Liver (tissue), 9 donors: ENCODE measurements around the gene EXOC3L1. TPM values are rescaled to one million over a fixed set of nuclear protein-coding genes. Genes with fewer than 3 reads are reported as not detected.

Source experiments
- DNase-seq: peaks from one replicate; pipeline ENCODE4 v3.0.0-alpha.2; 2017; ENCODE audit warnings: low spot score
- H3K27ac ChIP-seq, 2 donors: one replicate each; pipeline ENCODE4 v1.7.0; 2013; ENCODE audit warnings: inconsistent platforms in 2 of 2, low read length in 2 of 2, control low read depth in 1 of 2, low read depth in 1 of 2, mild to moderate bottlenecking in 1 of 2
- H3K27me3 ChIP-seq, 4 donors: one replicate each; pipeline versions ENCODE4 v1.6.1 to v1.7.0; 2013; ENCODE audit warnings: low read length in 3 of 4, inconsistent platforms in 1 of 4, mild to moderate bottlenecking in 1 of 4, moderate library complexity in 1 of 4; ENCODE audit not compliant: control insufficient read depth in 4 of 4, insufficient read depth in 4 of 4
- H3K36me3 ChIP-seq, 4 donors: one replicate each; pipeline versions ENCODE4 v1.6.1 to v1.7.0; 2013; ENCODE audit warnings: low read length in 3 of 4, mild to moderate bottlenecking in 3 of 4, low read depth in 1 of 4, moderate library complexity in 1 of 4; ENCODE audit not compliant: control insufficient read depth in 4 of 4, insufficient read depth in 3 of 4
- H3K4me1 ChIP-seq, 4 donors: one replicate each; pipeline versions ENCODE4 v1.6.1 to v1.7.0; 2013; ENCODE audit warnings: low read length in 3 of 4, mild to moderate bottlenecking in 3 of 4, moderate library complexity in 1 of 4; ENCODE audit not compliant: control insufficient read depth in 4 of 4, insufficient read depth in 4 of 4
- H3K4me3 ChIP-seq, 3 donors: one replicate each; pipeline versions ENCODE4 v1.6.1 to v1.7.0; 2013; ENCODE audit warnings: low read length in 3 of 3, control low read depth in 1 of 3, low read depth in 1 of 3, mild to moderate bottlenecking in 1 of 3
- H3K9ac ChIP-seq, 2 donors: one replicate each; pipeline ENCODE4 v1.7.0; 2013; ENCODE audit warnings: low read length in 2 of 2, mild to moderate bottlenecking in 2 of 2, moderate library complexity in 2 of 2, control low read depth in 1 of 2, low read depth in 1 of 2
- H3K9me3 ChIP-seq, 4 donors: one replicate each; pipeline versions ENCODE4 v1.6.1 to v1.7.0; 2013; ENCODE audit warnings: low read length in 3 of 4; ENCODE audit not compliant: control insufficient read depth in 4 of 4
- CTCF ChIP-seq: fragments of 150-350 bp; IDR thresholded peaks from 2 replicates; pipeline ENCODE4 v1.5.1; 2017; ENCODE audit warnings: improper control_type of control experiment, low read depth, low read length; ENCODE audit not compliant: missing input control
- EGR1 ChIP-seq, 2 donors: IDR thresholded peaks; 2 replicates each; pipeline ENCODE4 v1.6.1; 2016 to 2018; ENCODE audit warnings: antibody characterized with exemption in 2 of 2, low read depth in 2 of 2
- FOXA1 ChIP-seq: IDR thresholded peaks from 2 replicates; pipeline ENCODE4 v1.6.1; 2016; ENCODE audit warnings: antibody characterized with exemption
- FOXA2 ChIP-seq: IDR thresholded peaks from 2 replicates; pipeline ENCODE4 v1.6.1; 2016; ENCODE audit warnings: antibody characterized with exemption
- GABPA ChIP-seq, 2 donors: IDR thresholded peaks in 1 of 2; conservative IDR thresholded peaks in 1 of 2; 2 replicates each; pipeline ENCODE4 v1.6.1; 2016; ENCODE audit warnings: antibody characterized with exemption in 2 of 2, mild to moderate bottlenecking in 1 of 2, moderate library complexity in 1 of 2
- HNF4A ChIP-seq, 2 donors: conservative IDR thresholded peaks; 2 replicates each; pipeline ENCODE4 v1.6.1; 2016; ENCODE audit warnings: antibody characterized with exemption in 2 of 2, mild to moderate bottlenecking in 2 of 2
- HNF4G ChIP-seq: IDR thresholded peaks from 2 replicates; pipeline ENCODE4 v1.6.1; 2016; ENCODE audit warnings: antibody characterized with exemption
- JUND ChIP-seq, 2 donors: IDR thresholded peaks; 2 replicates each; pipeline ENCODE4 v1.6.1; 2016; ENCODE audit warnings: antibody characterized with exemption in 2 of 2
- NR2F2 ChIP-seq: IDR thresholded peaks from 2 replicates; pipeline ENCODE4 v1.6.1; 2016; ENCODE audit warnings: antibody characterized with exemption
- SP1 ChIP-seq: IDR thresholded peaks from 2 replicates; pipeline ENCODE4 v1.6.1; 2018; ENCODE audit warnings: antibody characterized with exemption, mild to moderate bottlenecking
- YY1 ChIP-seq: IDR thresholded peaks from 2 replicates; pipeline ENCODE4 v1.6.1; 2016; ENCODE audit warnings: antibody characterized with exemption, mild to moderate bottlenecking
- WGBS: extraction: QIAGEN DNeasy Blood & Tissue Kit; methylation state at CpG from one replicate; pipeline ENCODE4 v1.1.7; 2013; 5-methylcytosine and 5-hydroxymethylcytosine counted together
- polyA plus RNA-seq, 2 donors: library from polyadenylated mRNA; stranded (reverse) in 1 of 2; unstranded in 1 of 2; fragments of 200-250 nt in 1 of 2; fragments of >200 nt in 1 of 2; fragmentation: Nextera tagmentation in 1 of 2; extraction: Ambion mirVana in 1 of 2; gene quantifications; one replicate each; pipeline versions ENCODE4 v1.2.1 to v1.2.3, GENCODE V29; 2013 to 2015
- total RNA-seq, 2 donors: library from RNA; depleted of rRNA; stranded (reverse); fragments of >200 nt; gene quantifications; one replicate each; pipeline ENCODE4 v1.2.3, GENCODE V29; 2014
- TF ChIP-seq, protein P1 (sequence below): IDR thresholded peaks from 2 replicates; pipeline ENCODE4 v1.6.1; 2016; ENCODE audit warnings: antibody characterized with exemption
- TF ChIP-seq, protein P2 (sequence below): IDR thresholded peaks from 2 replicates; pipeline ENCODE4 v1.6.1; 2016; ENCODE audit warnings: antibody characterized with exemption
- donor health status: healthy.
- donor health status: healthy.
- donor health status: healthy.
- donor health status: healthy.
- donor health status: healthy.

The EXOC3L1 gene
- total and polyA plus RNA-seq, 4 donors, result 1.1 to 3.7 (median 2.8) TPM

- Histone ChIP-seq H3K9me3 (no peaks in the 10 kb centered on the region), H3K36me3 (peaks cover 0 to 2% (median 0%) of the 10 kb centered on the region in 4 donors), H3K4me1 (peaks cover 11 to 27% (median 19%) of the 10 kb centered on the region in 4 donors), H3K4me3 (peak within 1 kb of the TSS in 2 of 3 donors; percentile 49 to 60), H3K27ac (peak within 1 kb of the TSS in 1 of 2 donors; percentile 60), H3K27me3 (no peaks in the 10 kb centered on the region), H3K9ac (peak within 1 kb of the TSS; percentile 13 to 65)
- 6% methylated on average over 50 of the region's 50 CpGs for WGBS
- DNase-seq, result peak; percentile 69
- TF ChIP-seq HNF4G, result no peak
- no peak for TF ChIP-seq HNF4A (conservative IDR thresholded peaks at IDR 0.05)
- peak; percentile 26 for TF ChIP-seq SP1
- TF ChIP-seq CTCF, result no peak
- TF ChIP-seq FOXA1, result no peak
- no peak for TF ChIP-seq NR2F2
- TF ChIP-seq YY1, result no peak
- no peak for TF ChIP-seq EGR1 (IDR thresholded peaks at IDR 0.05; ENCODE audit: low read depth in 2 of 2)
Observed at GRCh38 chr16:67170168-67170948, 19.6 kb downstream of the EXOC3L1 start, which contains the start of gene NOL3. TSS of gene NOL3 (plus strand) at chr16:67170538.

DNA sequence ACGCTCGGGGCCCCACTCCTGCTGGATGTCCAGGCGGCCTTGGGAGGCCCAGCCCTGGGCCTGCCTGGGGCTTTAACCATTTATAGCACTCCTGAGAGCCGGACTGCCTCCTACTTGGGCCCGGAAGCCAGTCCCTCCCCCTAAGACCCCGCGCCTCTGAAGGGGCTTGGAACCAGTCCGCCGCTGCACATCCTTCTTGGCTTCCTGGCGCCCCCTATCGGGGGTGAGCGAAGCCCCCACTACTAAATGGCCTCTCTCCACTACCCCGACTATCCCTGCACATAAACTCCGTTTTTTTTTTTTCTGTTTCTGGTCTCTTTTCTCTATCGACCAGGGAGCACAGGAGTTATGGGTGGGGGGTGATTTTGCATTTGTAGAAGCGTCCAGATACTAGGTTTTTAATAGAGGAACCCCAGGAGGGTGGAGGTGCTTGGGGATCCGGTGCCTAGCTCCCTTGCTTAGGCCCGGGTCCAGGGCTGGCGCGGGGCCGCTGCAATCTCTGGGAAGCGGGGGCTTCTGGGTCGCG lies 20.2 kb downstream of the EXOC3L1 start:
- H3K4me3 ChIP-seq, result peak overlapping the region in 2 of 3 donors; percentile 49 to 60
- no peaks in the 10 kb centered on the region for H3K27me3 ChIP-seq
- peaks cover 0 to 2% (median 0%) of the 10 kb centered on the region in 4 donors for H3K36me3 ChIP-seq
- H3K27ac ChIP-seq, result peak overlapping the region in 1 of 2 donors; percentile 36
- DNase-seq, result no peak
- no peaks in the 10 kb centered on the region for H3K9me3 ChIP-seq
- WGBS, result 25% methylated on average over 24 of the region's 24 CpGs
- TF ChIP-seq CTCF (peak; percentile 25), JUND (IDR thresholded peaks at IDR 0.05) (no peak), HNF4A (conservative IDR thresholded peaks at IDR 0.05) (no peak), GABPA (IDR thresholded peaks at IDR 0.05 in 1 of 2, conservative IDR thresholded peaks at IDR 0.05 in 1 of 2) (no peak), HNF4G (no peak), YY1 (no peak), NR2F2 (no peak)
- H3K9ac ChIP-seq, result no peak overlapping the region
- peaks cover 17 to 31% (median 24%) of the 10 kb centered on the region in 4 donors for H3K4me1 ChIP-seq

DNA sequence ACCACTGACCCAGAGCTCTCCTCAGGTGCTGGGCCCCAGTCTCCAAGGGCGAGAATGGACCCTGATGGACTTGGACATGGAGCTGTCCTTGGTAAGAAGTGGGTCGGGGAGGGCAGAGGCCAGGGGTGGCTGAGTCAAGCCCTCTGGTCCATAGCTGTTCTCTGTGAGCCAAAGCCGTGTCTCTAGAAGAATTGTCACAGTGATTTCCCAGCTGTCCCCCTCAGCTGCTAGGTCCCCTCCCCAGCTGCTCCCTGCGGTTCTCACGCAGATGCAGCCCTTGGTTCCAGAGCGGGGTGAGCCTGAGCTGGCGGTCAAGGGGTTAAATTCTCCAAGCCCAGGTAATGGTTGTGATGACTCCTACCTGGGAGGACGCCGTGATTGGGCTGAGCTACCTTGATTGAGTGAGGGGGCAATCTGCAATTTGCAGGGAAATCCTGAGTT lies 20.9 kb downstream of the EXOC3L1 start:
- Histone ChIP-seq H3K4me1 (peaks cover 19 to 30% (median 24%) of the 10 kb centered on the region in 4 donors), H3K27ac (no peak overlapping the region)
- TF ChIP-seq HNF4A (conservative IDR thresholded peaks at IDR 0.05) (no peak), EGR1 (IDR thresholded peaks at IDR 0.05; ENCODE audit: low read depth in 2 of 2) (no peak), CTCF (no peak), FOXA2 (no peak), HNF4G (no peak), FOXA1 (no peak)
- TF ChIP-seq, protein P1, sequence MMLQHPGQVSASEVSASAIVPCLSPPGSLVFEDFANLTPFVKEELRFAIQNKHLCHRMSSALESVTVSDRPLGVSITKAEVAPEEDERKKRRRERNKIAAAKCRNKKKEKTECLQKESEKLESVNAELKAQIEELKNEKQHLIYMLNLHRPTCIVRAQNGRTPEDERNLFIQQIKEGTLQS, result no peak
- TF ChIP-seq, protein P2, sequence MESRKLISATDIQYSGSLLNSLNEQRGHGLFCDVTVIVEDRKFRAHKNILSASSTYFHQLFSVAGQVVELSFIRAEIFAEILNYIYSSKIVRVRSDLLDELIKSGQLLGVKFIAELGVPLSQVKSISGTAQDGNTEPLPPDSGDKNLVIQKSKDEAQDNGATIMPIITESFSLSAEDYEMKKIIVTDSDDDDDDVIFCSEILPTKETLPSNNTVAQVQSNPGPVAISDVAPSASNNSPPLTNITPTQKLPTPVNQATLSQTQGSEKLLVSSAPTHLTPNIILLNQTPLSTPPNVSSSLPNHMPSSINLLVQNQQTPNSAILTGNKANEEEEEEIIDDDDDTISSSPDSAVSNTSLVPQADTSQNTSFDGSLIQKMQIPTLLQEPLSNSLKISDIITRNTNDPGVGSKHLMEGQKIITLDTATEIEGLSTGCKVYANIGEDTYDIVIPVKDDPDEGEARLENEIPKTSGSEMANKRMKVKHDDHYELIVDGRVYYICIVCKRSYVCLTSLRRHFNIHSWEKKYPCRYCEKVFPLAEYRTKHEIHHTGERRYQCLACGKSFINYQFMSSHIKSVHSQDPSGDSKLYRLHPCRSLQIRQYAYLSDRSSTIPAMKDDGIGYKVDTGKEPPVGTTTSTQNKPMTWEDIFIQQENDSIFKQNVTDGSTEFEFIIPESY, result no peak

More for the DNA sequence above, 20.9 kb downstream of the EXOC3L1 start:
- Histone ChIP-seq H3K36me3 (peaks cover 0 to 2% (median 0%) of the 10 kb centered on the region in 4 donors), H3K9me3 (no peaks in the 10 kb centered on the region), H3K27me3 (no peaks in the 10 kb centered on the region), H3K4me3 (no peak overlapping the region), H3K9ac (no peak overlapping the region)
- DNase-seq, result no peak
- 73% methylated on average over 9 of the region's 9 CpGs for WGBS
